WTC11 (cell line): Measurements from ENCODE around the gene SKAP1. TPM values are rescaled to one million over a fixed set of nuclear protein-coding genes. Genes with fewer than 3 reads are reported as not detected.

Experiments
- ATAC-seq: fragments of 200-7000 bp; cut with Tn5 transposase; 2 replicates; pipeline ENCODE4 v1.10.0; 2021; ENCODE audit warnings: mild to moderate bottlenecking, moderate library complexity
- CTCF ChIA-PET: fragments of 300-600 bp; sonication (Branson Sonifier 250); formaldehyde crosslinking; loops from one replicate; lab custom pipeline; 2021; ENCODE audit warnings: antibody characterized with exemption; lab: Charles Lee
- POLR2A ChIA-PET: fragments of 350-600 bp; sonication (Branson Sonifier 250); formaldehyde crosslinking; loops from one replicate; lab custom pipeline; 2021; ENCODE audit warnings: antibody characterized with exemption; lab: Charles Lee
- DNase-seq: peaks from one replicate; pipeline ENCODE4 v3.0.0; 2021; ENCODE audit warnings: low spot score
- H3K27ac Mint-ChIP-seq: 2 replicates; pipeline ENCODE4 v1.8.0; 2021; ENCODE audit warnings: mixed read lengths
- H3K27me3 Mint-ChIP-seq: 2 replicates; pipeline ENCODE4 v1.8.0; 2021; ENCODE audit warnings: low read depth, mild to moderate bottlenecking, moderate library complexity, mixed read lengths
- H3K36me3 Mint-ChIP-seq: 2 replicates; pipeline ENCODE4 v1.8.0; 2021; ENCODE audit warnings: mixed read lengths
- H3K4me1 Mint-ChIP-seq: 2 replicates; pipeline ENCODE4 v1.8.0; 2022; ENCODE audit warnings: mixed read lengths
- H3K4me3 Mint-ChIP-seq: 2 replicates; pipeline ENCODE4 v1.8.0; 2021; ENCODE audit warnings: mild to moderate bottlenecking, moderate library complexity, mixed read lengths
- H3K9me3 Mint-ChIP-seq: 2 replicates; pipeline ENCODE4 v1.8.0; 2021; ENCODE audit warnings: mixed read lengths
- CBFB ChIP-seq: sonication (generic); formaldehyde crosslinking; IDR thresholded peaks from 2 replicates; pipeline ENCODE4 v1.8.1; 2022; ENCODE audit warnings: mild to moderate bottlenecking, low read depth, missing genetic modification reagents
- CREB1 ChIP-seq: sonication (generic); formaldehyde crosslinking; IDR thresholded peaks from 2 replicates; pipeline ENCODE4 v1.8.0; 2023; ENCODE audit warnings: mild to moderate bottlenecking, missing genetic modification reagents
- ELF4 ChIP-seq: sonication (generic); formaldehyde crosslinking; IDR thresholded peaks from 2 replicates; pipeline ENCODE4 v1.8.1; 2022; ENCODE audit warnings: low read depth, mild to moderate bottlenecking, moderate library complexity, missing genetic modification reagents
- ETV6 ChIP-seq: sonication (generic); formaldehyde crosslinking; IDR thresholded peaks from 2 replicates; pipeline ENCODE4 v1.8.1; 2022; ENCODE audit warnings: mild to moderate bottlenecking, missing genetic modification reagents
- FOXJ3 ChIP-seq: sonication (generic); formaldehyde crosslinking; IDR thresholded peaks from 2 replicates; pipeline ENCODE4 v1.9.0; 2021; ENCODE audit warnings: missing genetic modification reagents, mild to moderate bottlenecking, borderline replicate concordance
- FOXP4 ChIP-seq: sonication (generic); formaldehyde crosslinking; IDR thresholded peaks from 2 replicates; pipeline ENCODE4 v1.8.0; 2022; ENCODE audit warnings: mild to moderate bottlenecking, missing genetic modification reagents
- HMGA2 ChIP-seq: fragments of 250-450 bp; sonication (Bioruptor Pico); IDR thresholded peaks from 2 replicates; pipeline ENCODE4 v1.4.0; 2021; ENCODE audit warnings: mild to moderate bottlenecking, moderate library complexity
- KAT7 ChIP-seq: sonication (generic); formaldehyde crosslinking; IDR thresholded peaks from 2 replicates; pipeline ENCODE4 v1.8.1; 2023; ENCODE audit warnings: missing genetic modification reagents, mild to moderate bottlenecking, borderline replicate concordance
- NFE2L1 ChIP-seq: sonication (generic); formaldehyde crosslinking; IDR thresholded peaks from 2 replicates; pipeline ENCODE4 v1.8.1; 2023; ENCODE audit warnings: missing genetic modification reagents
- NR3C1 ChIP-seq: sonication (generic); formaldehyde crosslinking; conservative IDR thresholded peaks from 2 replicates; pipeline ENCODE4 v1.8.1; 2023; ENCODE audit warnings: low read depth, mild to moderate bottlenecking, missing genetic modification reagents
- OVOL2 ChIP-seq: fragments of 250-450 bp; sonication (Bioruptor Pico); IDR thresholded peaks from 2 replicates; pipeline ENCODE4 v1.9.0; 2021; ENCODE audit warnings: mild to moderate bottlenecking, borderline replicate concordance
- PRDM15 ChIP-seq: sonication (generic); formaldehyde crosslinking; IDR thresholded peaks from 2 replicates; pipeline ENCODE4 v1.8.0; 2022; ENCODE audit warnings: missing genetic modification reagents
- PREB ChIP-seq: sonication (generic); formaldehyde crosslinking; IDR thresholded peaks from 2 replicates; pipeline ENCODE4 v1.8.1; 2022; ENCODE audit warnings: mild to moderate bottlenecking, missing genetic modification reagents, moderate library complexity, borderline replicate concordance
- USF2 ChIP-seq: sonication (generic); formaldehyde crosslinking; IDR thresholded peaks from 2 replicates; pipeline ENCODE4 v1.8.1; 2023; ENCODE audit warnings: mild to moderate bottlenecking, missing genetic modification reagents, moderate library complexity
- ZBTB21 ChIP-seq: sonication (generic); formaldehyde crosslinking; IDR thresholded peaks from 2 replicates; pipeline ENCODE4 v1.8.1; 2023; ENCODE audit warnings: mild to moderate bottlenecking, missing genetic modification reagents, borderline replicate concordance
- ZBTB43 ChIP-seq: sonication (generic); formaldehyde crosslinking; IDR thresholded peaks from 2 replicates; pipeline ENCODE4 v1.8.1; 2023; ENCODE audit warnings: mild to moderate bottlenecking, missing genetic modification reagents
- ZNF281 ChIP-seq: sonication (generic); formaldehyde crosslinking; IDR thresholded peaks from 2 replicates; pipeline ENCODE4 v1.8.0; 2023; ENCODE audit warnings: mild to moderate bottlenecking, missing genetic modification reagents
- total RNA-seq: library from RNA; stranded (reverse); gene quantifications from 3 replicates; pipeline ENCODE4 v1.2.3, GENCODE V29; 2021

The SKAP1 gene
- total RNA-seq, 1 experiment from 2014 or later, result not detected

- DNase-seq (no peak), ATAC-seq (no peak)
- Mint-ChIP-seq H3K4me1 (no peaks in the 10 kb centered on the region), H3K36me3 (no peaks in the 10 kb centered on the region), H3K9me3 (no peaks in the 10 kb centered on the region), H3K27ac (no peak overlapping the region), H3K4me3 (no peak overlapping the region), H3K27me3 (no peaks in the 10 kb centered on the region; the same call in 1 of the 2 replicates)
- POLR2A ChIA-PET, result no interaction called here
- CTCF ChIA-PET, result interaction anchor here (1.2 kb wide), 1 partner anchor 227 kb away, joined by 5 read pairs; no protein-coding TSS in a partner anchor
- no peak for TF ChIP-seq HMGA2 (CRISPR knock-in tag)
- TF ChIP-seq OVOL2 (CRISPR knock-in tag), result no peak
- TF ChIP-seq PREB (CRISPR knock-in tag), result no peak
- no peak for TF ChIP-seq ZNF281 (CRISPR knock-in tag)
- TF ChIP-seq FOXP4 (CRISPR knock-in tag), result no peak
- TF ChIP-seq FOXJ3 (CRISPR knock-in tag), result no peak
- TF ChIP-seq ZBTB43, result no peak
- no peak for TF ChIP-seq NFE2L1 (CRISPR knock-in tag)
- TF ChIP-seq ETV6 (CRISPR knock-in tag), result no peak
- no peak for TF ChIP-seq CBFB
- TF ChIP-seq USF2 (CRISPR knock-in tag), result no peak
- TF ChIP-seq PRDM15, result no peak
- no peak for TF ChIP-seq ELF4 (CRISPR knock-in tag)
- TF ChIP-seq NR3C1, result no peak
- TF ChIP-seq ZBTB21 (CRISPR knock-in tag), result no peak
- TF ChIP-seq CREB1 (CRISPR knock-in tag), result no peak
- TF ChIP-seq KAT7 (CRISPR knock-in tag), result no peak
- TF ChIP-seq, all 79 proteins: peak for 0
These were observed 20.4 kb downstream of the SKAP1 start for GRCh38 chr17:48409607-48410006.
